HG02840 (cell line): ENCODE measurements around the gene WDR12.
"Not testable (repeated sequence)": the region's sequence is repeated elsewhere in the genome, so short reads cannot be mapped to it uniquely, and the experiment has no call there.

Experiments
- ATAC-seq: cut with Tn5 transposase; IDR thresholded peaks from one replicate; pipeline ENCODE4 v1.9.1; 2021; ENCODE audit warnings: mild to moderate bottlenecking, moderate library complexity, moderate number of reproducible peaks; ENCODE audit not compliant: unreplicated experiment, low FRiP score

Gene WDR12

GRCh38 chr2:202905507-202905906 is 6.0 kb downstream of the WDR12 start:
- not testable (repeated sequence) for ATAC-seq

DNA sequence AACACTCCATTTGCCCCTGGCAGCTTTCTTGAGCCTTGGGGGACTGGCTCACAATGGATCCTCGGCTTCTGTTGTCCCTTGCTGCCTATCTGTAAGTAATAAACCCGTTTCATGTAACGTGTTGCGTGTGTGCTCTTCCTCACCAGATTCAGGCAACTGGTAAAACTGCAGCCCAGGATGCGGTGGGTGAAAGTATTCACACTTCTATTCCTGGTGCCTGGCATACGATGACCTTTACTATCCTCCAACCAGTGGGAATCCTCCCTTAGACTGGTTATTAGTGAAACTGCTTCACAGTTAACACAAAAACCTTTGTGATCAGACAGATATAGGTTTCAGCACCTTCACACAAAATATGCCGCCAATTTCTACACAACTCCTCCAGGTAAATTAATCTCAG is 26.3 kb downstream of the WDR12 start:
- no peak for ATAC-seq

- no peak for ATAC-seq
Observed at GRCh38 chr2:202883987-202884675, 27.3 kb downstream of the WDR12 start.

- no peak for ATAC-seq
Observed at GRCh38 chr2:202881570-202881969, 29.9 kb downstream of the WDR12 start.

- no peak for ATAC-seq
Observed at GRCh38 chr2:202877699-202878098, 33.8 kb downstream of the WDR12 start.

- peak; percentile 44 for ATAC-seq
Observed at GRCh38 chr2:202871300-202872141, 40.0 kb downstream of the WDR12 start, which contains the start of gene ICA1L. Gene ICA1L (minus strand): TSS chr2:202871766. CDS start chr2:202829009, 42,757 bp downstream.

- peak; percentile 75 for ATAC-seq
Observed at GRCh38 chr2:202870431-202871299, 40.8 kb downstream of the WDR12 start.

DNA sequence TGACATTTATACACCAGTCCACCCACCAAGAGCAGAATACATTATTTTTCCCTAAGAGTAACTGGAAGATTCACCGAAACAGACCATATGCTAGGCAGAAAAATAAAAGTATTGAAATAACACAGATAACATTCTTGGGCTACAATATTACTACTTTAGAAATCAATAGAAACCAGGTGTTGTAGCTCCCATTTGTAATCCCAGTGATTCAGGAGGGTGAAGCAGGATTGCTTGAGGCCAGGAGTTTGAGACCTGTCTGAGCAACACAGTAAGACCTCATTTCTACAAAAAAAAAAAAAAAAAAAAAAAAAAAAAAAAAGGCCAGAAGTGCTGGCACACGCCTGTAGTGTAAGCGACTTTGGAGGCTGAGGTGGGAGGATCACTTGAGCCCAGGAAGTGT is 49.5 kb downstream of the WDR12 start:
- no peak for ATAC-seq

- no peak for ATAC-seq
Observed at GRCh38 chr2:202858601-202859000, 52.9 kb downstream of the WDR12 start.

DNA sequence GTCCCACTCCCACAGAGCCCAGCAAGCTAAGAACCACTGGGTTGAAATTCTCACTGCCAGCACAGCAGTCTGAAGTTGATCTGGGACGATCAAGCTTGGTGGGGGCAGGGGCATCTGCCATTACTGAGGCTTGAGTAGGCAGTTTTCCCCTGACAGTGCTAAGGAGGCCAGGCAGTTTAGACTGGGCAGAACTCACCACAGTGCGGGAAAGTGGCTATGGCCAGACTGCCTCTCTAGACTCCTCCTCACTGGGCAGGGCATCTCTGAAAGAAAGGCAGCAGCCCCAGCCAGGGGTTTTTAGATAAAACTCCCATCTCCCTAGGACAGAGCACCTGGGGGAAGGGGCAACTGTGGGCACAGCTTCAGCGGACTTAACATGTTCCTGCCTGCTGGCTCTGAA is 62.1 kb downstream of the WDR12 start:
- not testable (repeated sequence) for ATAC-seq

- ATAC-seq, result no peak
Observed at GRCh38 chr2:202848813-202849212, 62.7 kb downstream of the WDR12 start.

- ATAC-seq, result no peak
Observed at GRCh38 chr2:202847693-202848524, 63.6 kb downstream of the WDR12 start.

GRCh38 chr2:202844656-202845055 is 66.8 kb downstream of the WDR12 start:
- ATAC-seq, result no peak

DNA sequence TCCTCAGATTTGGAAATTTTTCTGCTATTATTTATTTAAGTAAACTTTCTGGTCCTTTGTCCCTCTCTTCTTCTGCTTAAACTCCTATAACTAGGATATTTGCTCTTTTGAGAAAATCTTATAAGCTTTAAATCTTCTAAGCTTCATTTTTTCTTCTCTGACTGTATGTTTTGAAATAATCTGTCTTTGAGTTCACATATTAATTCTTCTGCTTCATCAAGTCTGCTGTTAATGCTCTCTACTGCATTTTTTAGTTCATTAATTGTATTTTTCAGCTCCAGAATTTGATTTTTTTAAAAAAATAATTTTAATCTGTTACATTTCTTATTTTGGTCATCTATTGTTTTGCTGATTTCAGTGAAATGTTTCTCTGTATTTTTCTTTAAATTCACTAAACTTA is 68.8 kb downstream of the WDR12 start:
- no peak for ATAC-seq

DNA sequence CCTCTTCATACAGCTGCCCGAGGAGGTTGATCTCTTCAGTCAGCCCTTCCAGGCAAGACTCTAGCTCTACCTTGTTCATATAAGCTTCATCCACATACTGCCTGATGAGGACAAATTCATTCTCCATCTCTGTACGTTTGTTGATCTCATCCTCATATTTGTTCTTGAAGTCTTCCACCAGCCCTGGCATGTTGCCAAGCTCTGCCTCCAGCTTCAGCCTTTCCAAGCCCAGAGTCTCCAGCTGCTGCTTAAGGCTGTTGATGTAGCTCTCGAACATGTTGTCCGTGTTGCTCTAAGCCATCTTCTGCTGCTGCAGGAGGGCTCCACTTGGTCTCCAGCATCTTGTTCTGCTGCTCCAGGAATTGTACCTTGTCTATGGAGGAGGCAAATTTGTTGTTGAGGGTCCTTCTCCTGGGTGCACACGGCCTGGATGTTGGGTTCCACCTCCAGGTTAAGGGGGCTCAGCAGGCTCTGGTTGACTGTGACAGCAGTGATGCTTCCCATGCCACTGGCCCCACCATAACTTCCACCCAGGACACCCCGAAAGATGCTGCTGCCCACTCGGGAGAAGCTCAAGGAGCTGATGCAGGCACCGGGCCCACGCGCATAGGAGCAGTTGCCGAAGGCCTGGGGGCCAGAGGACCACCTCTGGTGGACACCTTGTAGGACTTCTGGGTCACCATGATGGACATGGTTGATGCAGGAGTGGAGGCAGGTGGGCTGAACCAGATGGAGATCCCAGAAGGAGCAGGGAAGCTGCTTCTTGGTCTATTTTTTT is 70.2 kb downstream of the WDR12 start:
- no peak for ATAC-seq

- no peak for ATAC-seq
Observed at GRCh38 chr2:202831242-202832220, 79.9 kb downstream of the WDR12 start.

DNA sequence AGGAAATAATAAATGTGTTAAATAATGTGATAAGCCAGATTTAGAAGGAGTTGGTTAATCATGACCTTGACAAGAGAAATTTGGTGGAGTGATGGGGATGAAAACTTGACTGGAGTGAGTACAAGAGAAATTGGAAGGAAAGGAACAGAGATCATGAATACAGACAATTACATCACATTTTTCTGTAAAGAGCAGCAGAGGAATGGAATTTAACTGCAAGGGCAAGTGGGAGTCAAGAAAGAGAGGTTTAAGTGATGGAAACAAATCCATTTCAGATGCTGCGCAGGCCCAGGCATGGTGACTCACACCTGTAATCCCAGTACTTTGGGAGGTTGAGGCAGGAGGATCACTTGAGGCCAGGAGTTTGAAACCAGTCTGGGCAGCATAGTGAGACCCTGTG is 86.6 kb downstream of the WDR12 start:
- no peak for ATAC-seq
